MCF 10A (cell line): Measurements from ENCODE around the gene FADS3. TPM values are rescaled to one million over a fixed set of nuclear protein-coding genes. Genes with fewer than 3 reads are reported as not detected.
A peak's percentile ranks its signal among the peaks of the same experiment; 100 is the strongest.

Experiments used
- BruUV-seq: library from RNA; stranded (reverse); fragments of 400-500 nt; replicated peaks from 2 replicates; lab custom pipeline; 2021; lab: Mats Ljungman, UMichigan
- CTCF ChIA-PET: fragments of 300-600 bp; sonication (Branson Sonifier 250); formaldehyde crosslinking; extraction: SDS; loops from one replicate; lab custom pipeline; 2021; ENCODE audit warnings: antibody characterized with exemption, inconsistent platforms; lab: Yijun Ruan, JAX
- POLR2A ChIA-PET: fragments of 300-600, 350-650 bp; sonication (Branson Sonifier 250); formaldehyde crosslinking; extraction: SDS; loops from one replicate; lab custom pipeline; 2020; ENCODE audit warnings: antibody characterized with exemption, inconsistent platforms; lab: Yijun Ruan, JAX
- DNase-seq: peaks from one replicate; pipeline ENCODE4 v3.0.0-alpha.2; 2018; ENCODE audit not compliant: unreplicated experiment
- H3K27ac Mint-ChIP-seq: one replicate; pipeline ENCODE4 v1.8.0; 2022; ENCODE audit warnings: mild to moderate bottlenecking, low read depth, mixed read lengths; ENCODE audit not compliant: unreplicated experiment
- H3K27me3 Mint-ChIP-seq: one replicate; pipeline ENCODE4 v1.8.0; 2022; ENCODE audit warnings: mixed read lengths; ENCODE audit not compliant: insufficient read depth, unreplicated experiment
- H3K36me3 Mint-ChIP-seq: one replicate; pipeline ENCODE4 v1.8.0; 2022; ENCODE audit warnings: mild to moderate bottlenecking, moderate library complexity, mixed read lengths; ENCODE audit not compliant: insufficient read depth, unreplicated experiment
- H3K4me1 Mint-ChIP-seq: one replicate; pipeline ENCODE4 v1.8.0; 2022; ENCODE audit warnings: mixed read lengths; ENCODE audit not compliant: insufficient read depth, unreplicated experiment
- H3K4me3 Mint-ChIP-seq: one replicate; pipeline ENCODE4 v1.8.0; 2022; ENCODE audit warnings: mild to moderate bottlenecking, moderate library complexity, mixed read lengths; ENCODE audit not compliant: unreplicated experiment
- H3K9me3 Mint-ChIP-seq: one replicate; pipeline ENCODE4 v1.8.0; 2022; ENCODE audit warnings: mixed read lengths; ENCODE audit not compliant: unreplicated experiment
- CTCF ChIP-seq: fragments of 200-600 bp; IDR thresholded peaks from one replicate; pipeline ENCODE4 v1.8.0; 2022; ENCODE audit warnings: antibody characterized with exemption, mild to moderate bottlenecking; ENCODE audit not compliant: unreplicated experiment
- intact Hi-C: fragments of 100-400 bp; cut with micrococcal nuclease; formaldehyde crosslinking; loops from 2 replicates; pipeline ENCODE4 v1.14.1; 2022
- total RNA-seq: library from RNA; stranded (reverse); gene quantifications from 2 replicates; pipeline ENCODE4 v1.2.3, GENCODE V29; 2022

Gene FADS3
- total RNA-seq, 1 experiment from 2014 or later = 145 TPM

- no peak overlapping the region for H3K4me3 Mint-ChIP-seq
- H3K4me1 Mint-ChIP-seq = peaks cover 19% of the 10 kb centered on the region
- H3K9me3 Mint-ChIP-seq = no peaks in the 10 kb centered on the region
- no peaks in the 10 kb centered on the region for H3K27me3 Mint-ChIP-seq
- intact Hi-C loops = loop anchor here (1.0 kb wide), 1 partner anchor 17 kb away; no protein-coding TSS in a partner anchor
- no peak for TF ChIP-seq CTCF
- H3K27ac Mint-ChIP-seq = peak overlapping the region; percentile 61
- CTCF ChIA-PET = interaction anchor here (0.7 to 3.2 kb wide), 4 partner anchors 11 to 194 kb away, joined by 3 to 23 read pairs (median 12); no protein-coding TSS in a partner anchor
- POLR2A ChIA-PET = interaction anchor here (0.6 to 2.5 kb wide), 7 partner anchors 63 to 227 kb away, joined by 3 to 8 read pairs (median 4); partner anchors contain the start of gene FTH1
- H3K36me3 Mint-ChIP-seq = peaks cover 15% of the 10 kb centered on the region
- peak; percentile 97 for DNase-seq
- no TSS peak for BruUV-seq
Observed at GRCh38 chr11:61887839-61888494, 3.4 kb downstream of the FADS3 start.

- intact Hi-C loops = no loop called here
Observed at GRCh38 chr11:61886643-61887042, 4.7 kb downstream of the FADS3 start.

GRCh38 chr11:61885784-61886580, 5.4 kb downstream of the FADS3 start:
- DNase-seq = no peak
- peaks cover 13% of the 10 kb centered on the region for H3K36me3 Mint-ChIP-seq
- intact Hi-C loops = no loop called here
- H3K4me3 Mint-ChIP-seq = no peak overlapping the region
- H3K4me1 Mint-ChIP-seq = peaks cover 31% of the 10 kb centered on the region
- no TSS peak for BruUV-seq
- H3K9me3 Mint-ChIP-seq = no peaks in the 10 kb centered on the region
- TF ChIP-seq CTCF = no peak
- POLR2A ChIA-PET = interaction anchor here (0.5 kb wide), 1 partner anchor 11 kb away, joined by 3 read pairs; no protein-coding TSS in a partner anchor
- no peaks in the 10 kb centered on the region for H3K27me3 Mint-ChIP-seq
- no peak overlapping the region for H3K27ac Mint-ChIP-seq
- CTCF ChIA-PET = interaction anchor here (0.6 to 4.7 kb wide), 9 partner anchors 14 to 223 kb away, joined by 3 to 17 read pairs (median 4); no protein-coding TSS in a partner anchor

More at GRCh38 chr11:61886643-61887042, 4.7 kb downstream of the FADS3 start:
- TF ChIP-seq CTCF = no peak
- Mint-ChIP-seq H3K4me3 (no peak overlapping the region), H3K36me3 (peaks cover 15% of the 10 kb centered on the region), H3K27me3 (no peaks in the 10 kb centered on the region), H3K27ac (peak overlapping the region; percentile 61), H3K9me3 (no peaks in the 10 kb centered on the region), H3K4me1 (peaks cover 30% of the 10 kb centered on the region)
- CTCF ChIA-PET = interaction anchor here (0.6 to 4.7 kb wide), 7 partner anchors 13 to 802 kb away, joined by 3 to 17 read pairs (median 3); no protein-coding TSS in a partner anchor
- BruUV-seq = no TSS peak
- POLR2A ChIA-PET = no interaction called here
- no peak for DNase-seq
